Right atrium auricular region (tissue), 2 donors: ENCODE measurements around the gene TGFBR2. TPM values are rescaled to one million over a fixed set of nuclear protein-coding genes. Genes with fewer than 3 reads are reported as not detected.

Experiments
- DNase-seq: peaks from one replicate; pipeline ENCODE4 v3.0.0-alpha.2; 2019; ENCODE audit warnings: low spot score
- H3K27ac ChIP-seq, 2 donors: fragments of 200-600 bp; sonication (generic); 1 replicate in 1 of 2; 2 replicates in 1 of 2; pipeline ENCODE4 v1.5.1; 2016 to 2019
- H3K27me3 ChIP-seq, 2 donors: fragments of 200-600 bp; sonication (generic); one replicate each; pipeline versions ENCODE4 v1.5.1 to v1.6.0; 2017 to 2019
- H3K36me3 ChIP-seq: fragments of 200-600 bp; sonication (generic); one replicate; pipeline ENCODE4 v1.5.1; 2016
- H3K4me1 ChIP-seq, 2 donors: fragments of 200-600 bp; sonication (generic); one replicate each; pipeline versions ENCODE4 v1.5.1 to v1.6.0; 2017 to 2019
- H3K4me3 ChIP-seq, 2 donors: fragments of 200-600 bp; sonication (generic); 1 replicate in 1 of 2; 2 replicates in 1 of 2; pipeline ENCODE4 v1.5.1; 2017 to 2019; ENCODE audit warnings: mild to moderate bottlenecking in 1 of 2, moderate library complexity in 1 of 2
- H3K9me3 ChIP-seq, 2 donors: fragments of 200-600 bp; sonication (generic); one replicate each; pipeline ENCODE4 v1.5.1; 2019
- CTCF ChIP-seq, 2 donors: fragments of 200-600 bp; sonication (generic); IDR thresholded peaks; one replicate each; pipeline ENCODE4 v1.5.1; 2019; ENCODE audit warnings: antibody characterized with exemption in 2 of 2
- total RNA-seq, 2 donors: library from RNA; depleted of rRNA; stranded (reverse); fragments of >200 nt; gene quantifications; one replicate each; pipeline ENCODE4 v1.1.0, GENCODE V29; 2016

Gene TGFBR2
- total RNA-seq, 2 donors from 2014 or later = 205 to 210 TPM

- Histone ChIP-seq H3K27ac (no peak overlapping the region), H3K9me3 (no peaks in the 10 kb centered on the region), H3K4me3 (no peak overlapping the region), H3K36me3 (peaks cover 28% of the 10 kb centered on the region), H3K27me3 (no peaks in the 10 kb centered on the region), H3K4me1 (peaks cover 0 to 87% of the 10 kb centered on the region in 2 donors)
- DNase-seq = no peak
- no peak for TF ChIP-seq CTCF (IDR thresholded peaks at IDR 0.05)
Measured at GRCh38 chr3:30664459-30664858, 58.1 kb downstream of the TGFBR2 start.

GRCh38 chr3:30664884-30665283, 58.5 kb downstream of the TGFBR2 start:
- Histone ChIP-seq H3K9me3 (no peaks in the 10 kb centered on the region), H3K27me3 (no peaks in the 10 kb centered on the region), H3K36me3 (peaks cover 30% of the 10 kb centered on the region), H3K27ac (no peak overlapping the region), H3K4me1 (peaks cover 0 to 82% of the 10 kb centered on the region in 2 donors), H3K4me3 (no peak overlapping the region)
- DNase-seq = no peak
- TF ChIP-seq CTCF (IDR thresholded peaks at IDR 0.05) = no peak

- Histone ChIP-seq H3K4me3 (no peak overlapping the region), H3K4me1 (peaks cover 0 to 76% of the 10 kb centered on the region in 2 donors), H3K36me3 (peaks cover 34% of the 10 kb centered on the region), H3K27me3 (no peaks in the 10 kb centered on the region), H3K27ac (peak overlapping the region in 1 of 2 donors; percentile 1), H3K9me3 (no peaks in the 10 kb centered on the region)
- no peak for DNase-seq
- TF ChIP-seq CTCF (IDR thresholded peaks at IDR 0.05) = no peak
Measured at GRCh38 chr3:30665539-30665938, 59.1 kb downstream of the TGFBR2 start.

GRCh38 chr3:30666572-30667279, 60.3 kb downstream of the TGFBR2 start:
- Histone ChIP-seq H3K4me3 (no peak overlapping the region), H3K4me1 (peaks cover 0 to 71% of the 10 kb centered on the region in 2 donors), H3K27me3 (no peaks in the 10 kb centered on the region), H3K36me3 (peaks cover 35% of the 10 kb centered on the region), H3K9me3 (no peaks in the 10 kb centered on the region), H3K27ac (peak overlapping the region in 1 of 2 donors; percentile 44)
- no peak for DNase-seq
- TF ChIP-seq CTCF (IDR thresholded peaks at IDR 0.05) = no peak

GRCh38 chr3:30667280-30667651, 60.9 kb downstream of the TGFBR2 start:
- peaks cover 0 to 72% of the 10 kb centered on the region in 2 donors for H3K4me1 ChIP-seq
- H3K27ac ChIP-seq = peak overlapping the region in 1 of 2 donors; percentile 44
- no peaks in the 10 kb centered on the region for H3K9me3 ChIP-seq
- H3K36me3 ChIP-seq = peaks cover 35% of the 10 kb centered on the region
- TF ChIP-seq CTCF (IDR thresholded peaks at IDR 0.05) = no peak
- H3K4me3 ChIP-seq = no peak overlapping the region
- H3K27me3 ChIP-seq = no peaks in the 10 kb centered on the region
- DNase-seq = no peak
